NK-92 treated with Interleukin-12 subunit alpha and Interleukin-12 subunit beta, amount 100 ng/mL, for 24 hours (cell line): ENCODE data around the gene EGFR.

Experiments
- DNase-seq: peaks from one replicate; lab custom pipeline; 2025; lab: John Stamatoyannopoulos, UW

The EGFR gene

DNA sequence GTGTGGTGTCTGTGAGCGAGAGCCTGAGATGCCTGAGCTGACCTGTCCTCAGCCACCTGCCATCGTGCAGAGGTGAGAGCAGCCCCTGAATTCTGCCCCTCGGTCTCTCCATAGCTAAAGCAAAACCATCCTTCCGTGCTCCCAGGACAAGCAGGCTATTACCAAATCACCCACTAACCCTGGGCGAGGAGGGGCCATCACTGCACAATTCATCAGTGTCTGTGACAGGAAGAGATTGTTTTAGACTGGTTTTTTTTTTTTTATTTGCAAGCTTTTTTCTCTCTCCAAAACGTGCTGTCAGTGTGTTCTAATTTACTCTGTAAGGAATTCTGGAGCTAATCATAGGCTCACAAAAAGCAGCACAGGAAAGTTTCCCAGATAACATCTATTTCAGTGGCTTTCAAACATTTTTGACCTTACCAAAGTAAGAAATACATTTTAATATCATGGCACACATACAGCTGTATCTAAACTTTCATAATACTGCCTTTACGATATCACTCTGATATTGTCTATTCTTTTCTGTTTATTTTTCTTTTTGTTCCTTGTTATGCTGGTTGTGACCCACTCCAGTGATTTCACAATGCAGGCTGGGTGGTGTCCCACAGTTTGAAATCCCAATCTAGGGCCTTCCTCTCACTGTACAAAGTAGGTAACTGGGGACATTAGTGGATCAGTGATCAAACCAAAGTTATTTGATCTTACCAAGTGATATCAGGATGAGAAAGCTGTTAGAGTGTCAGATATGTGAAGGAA, 62.8 kb downstream of the EGFR start:
- no peak for DNase-seq

DNA sequence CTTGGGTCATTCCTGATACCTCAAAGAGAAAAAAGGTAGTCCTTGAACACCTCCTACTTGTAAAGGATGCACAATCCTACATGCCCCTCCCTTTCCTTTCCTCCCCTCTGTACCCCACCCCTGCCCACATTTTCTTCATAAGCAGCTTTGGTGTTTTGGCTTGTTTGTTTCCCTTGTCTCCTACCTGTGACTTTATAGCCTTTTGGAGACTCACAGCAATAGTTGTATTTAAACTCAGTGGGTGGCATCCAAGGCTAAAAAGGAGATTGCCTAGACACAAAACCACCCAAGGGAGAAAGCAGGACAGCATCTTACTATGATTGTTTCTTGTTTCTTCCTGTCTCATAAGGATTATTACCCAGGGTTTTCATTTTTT, 63.4 kb downstream of the EGFR start:
- DNase-seq: no peak

DNA sequence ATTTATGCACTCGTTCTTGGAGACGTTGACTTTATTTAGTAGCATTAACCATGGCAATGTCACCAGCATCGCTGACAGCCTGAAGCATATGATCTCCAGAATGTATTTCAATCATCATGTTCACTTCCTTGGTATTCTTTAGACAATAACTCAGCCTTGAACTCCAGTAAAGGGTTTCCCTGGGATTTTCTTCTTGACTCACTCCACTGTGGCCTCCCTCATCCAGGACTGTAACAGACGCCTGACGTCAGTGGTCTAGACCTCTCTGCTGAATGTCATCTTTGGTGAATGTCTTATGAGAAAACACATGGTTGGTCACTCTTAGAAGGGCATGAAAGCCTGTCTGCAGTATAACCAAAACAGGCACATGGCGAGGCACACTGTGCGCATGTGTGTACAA, 64.4 kb downstream of the EGFR start:
- no peak for DNase-seq

DNA sequence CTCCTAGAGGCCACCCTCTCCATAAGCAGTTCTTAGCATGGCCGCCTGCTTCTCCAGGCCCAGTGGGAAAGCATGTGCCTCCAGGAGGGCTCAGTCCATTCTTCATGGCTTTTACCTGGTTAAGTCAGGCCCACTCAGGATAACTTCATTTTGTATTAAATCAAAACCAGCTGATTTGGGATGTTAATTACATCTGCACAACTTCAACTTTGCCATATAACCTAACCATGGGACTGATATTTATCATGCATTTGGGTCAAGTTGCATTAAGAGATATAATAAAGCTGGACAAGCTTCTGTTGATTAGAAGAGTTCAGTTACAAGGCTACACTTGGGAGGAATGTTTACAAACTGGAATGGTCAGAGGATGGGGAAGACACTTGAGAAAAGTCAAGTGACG, 65.5 kb downstream of the EGFR start:
- no peak for DNase-seq

DNA sequence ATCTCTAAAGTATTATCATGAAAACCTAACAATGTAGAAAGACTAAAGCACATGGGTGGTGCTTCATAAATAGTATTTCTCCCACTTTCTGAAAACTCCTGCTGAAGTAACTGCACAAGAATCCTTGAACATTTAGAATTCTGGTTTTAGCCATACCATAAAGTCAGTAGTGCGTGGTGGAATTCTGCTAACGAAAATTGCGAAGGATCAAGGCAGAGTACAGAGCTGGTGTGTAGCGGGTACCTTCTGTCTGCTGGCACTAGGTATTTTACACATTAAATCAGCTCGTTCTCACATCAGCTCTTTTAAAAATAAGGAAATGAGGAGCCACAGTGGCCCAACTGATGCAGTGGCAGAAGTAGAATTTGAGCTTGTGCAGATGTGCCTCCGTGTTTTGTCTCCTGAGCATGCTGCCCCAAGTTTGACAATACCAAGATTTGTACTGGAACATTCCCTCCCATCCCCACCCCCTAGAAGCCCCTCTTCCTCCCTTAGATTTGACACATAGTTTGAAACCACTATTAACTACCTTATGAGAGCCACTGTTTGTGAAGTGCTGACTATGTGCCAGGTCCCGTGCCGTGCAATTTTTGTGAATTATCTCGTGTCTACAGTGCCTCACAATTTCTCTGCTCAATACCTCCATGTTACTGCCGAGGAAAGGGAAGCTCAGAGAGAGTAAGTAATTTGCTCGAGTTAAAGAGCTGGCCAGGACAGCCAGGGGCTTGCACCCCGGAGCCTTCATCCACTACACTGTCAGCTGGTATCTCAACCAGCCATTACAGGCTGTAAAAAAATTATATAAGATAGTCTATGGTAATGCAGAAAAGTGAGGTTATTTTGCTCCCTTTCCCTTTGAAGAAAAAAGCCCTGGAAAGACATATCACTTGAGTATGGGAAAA, 66.9 kb downstream of the EGFR start:
- no peak for DNase-seq

DNA sequence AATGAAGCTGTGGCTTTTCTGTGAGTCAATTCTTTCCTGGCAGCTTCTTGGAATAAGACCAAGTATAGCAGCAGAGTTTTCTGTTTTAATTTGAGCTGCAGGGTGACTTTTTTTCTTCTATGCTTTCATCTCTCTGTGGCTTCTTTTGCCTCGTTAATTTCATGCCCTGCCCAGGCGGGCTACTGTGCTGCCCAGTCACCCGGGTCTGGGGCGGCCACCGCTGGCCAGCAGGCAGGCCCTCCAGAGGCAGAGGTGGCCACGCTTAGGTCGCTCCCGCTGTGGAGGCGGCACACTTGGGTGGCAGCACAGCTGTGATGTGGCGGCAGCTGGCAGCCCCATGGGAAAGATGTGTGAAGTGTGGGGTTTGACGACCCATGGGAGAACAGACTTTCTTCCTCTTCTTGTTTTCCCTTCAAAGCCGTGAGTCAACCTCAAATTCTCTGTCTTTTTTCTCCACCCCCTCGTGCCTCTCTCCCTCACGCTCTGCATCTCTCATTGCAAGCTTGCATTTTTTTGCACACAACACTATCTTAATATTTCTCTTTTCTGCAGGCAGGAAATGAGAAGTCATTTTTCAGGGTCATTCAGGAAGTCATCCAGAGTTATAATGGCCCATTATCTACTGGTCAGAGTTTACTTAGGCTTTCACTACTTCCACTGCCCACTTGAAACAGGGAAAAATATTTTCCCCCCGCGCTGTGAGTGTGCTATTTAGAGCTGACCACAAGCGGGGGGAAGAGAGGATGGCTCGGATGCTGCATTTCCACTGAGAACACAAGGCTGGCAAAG, 67.8 kb downstream of the EGFR start:
- no peak for DNase-seq

DNA sequence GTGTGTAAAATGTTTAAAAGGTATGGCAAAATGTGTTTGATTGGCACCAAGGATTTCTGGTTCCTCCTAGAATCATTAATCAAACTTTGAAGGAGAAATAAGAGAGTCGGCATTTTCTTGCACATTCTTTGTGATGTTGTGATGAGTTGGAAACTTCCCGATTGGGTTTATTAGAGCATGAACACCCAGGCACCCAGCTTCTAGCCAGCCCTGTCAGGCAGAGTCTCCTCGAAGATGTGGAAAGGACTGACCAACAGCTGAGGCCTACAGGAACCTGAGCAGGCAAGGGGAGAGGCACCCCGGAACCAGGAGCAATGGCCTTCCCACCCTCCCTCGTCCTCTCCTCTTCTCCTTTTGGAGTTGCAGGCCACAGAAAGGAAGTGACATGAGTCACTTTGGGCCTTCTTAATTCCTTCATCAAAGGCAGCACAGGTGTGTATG, 68.7 kb downstream of the EGFR start:
- no peak for DNase-seq

DNA sequence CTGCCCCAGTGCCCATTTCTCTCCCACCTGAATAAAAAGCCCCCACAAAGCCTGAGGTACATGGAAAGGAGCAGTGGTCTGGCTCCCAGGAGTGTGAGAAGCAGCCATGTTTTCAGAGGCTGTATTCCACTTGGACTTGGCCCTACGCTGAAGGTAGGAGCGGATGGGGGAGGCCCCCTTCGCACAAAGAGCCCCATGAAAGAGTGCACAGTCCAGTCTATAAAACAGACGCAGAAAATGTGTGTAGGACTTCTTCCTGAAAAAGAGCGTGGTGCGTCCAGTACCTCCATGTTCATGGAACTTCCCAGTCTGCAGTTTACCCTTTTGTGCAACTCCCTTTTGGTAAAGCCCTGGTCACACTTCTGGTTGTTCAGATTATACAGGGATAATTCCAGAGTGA, 69.3 kb downstream of the EGFR start:
- DNase-seq: no peak

DNA sequence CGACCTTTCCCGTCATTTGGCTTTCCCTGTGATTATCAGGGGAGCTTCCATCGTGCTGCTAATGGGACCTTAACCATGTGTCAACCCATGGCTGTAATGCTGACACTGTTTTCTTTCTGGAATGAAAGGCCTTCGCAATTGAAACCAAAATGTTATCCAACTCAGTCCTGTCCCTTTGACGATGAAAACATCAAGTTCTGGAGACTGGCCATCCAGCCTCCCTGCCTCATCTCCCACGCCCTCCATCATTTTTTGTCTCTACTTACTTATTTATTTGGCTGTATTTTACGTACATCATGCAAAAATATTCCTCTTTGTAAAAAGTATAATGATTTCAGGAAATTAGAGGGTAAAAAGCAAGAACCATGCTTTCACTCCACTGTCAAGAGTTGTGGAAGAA, 69.8 kb downstream of the EGFR start:
- DNase-seq: no peak

DNA sequence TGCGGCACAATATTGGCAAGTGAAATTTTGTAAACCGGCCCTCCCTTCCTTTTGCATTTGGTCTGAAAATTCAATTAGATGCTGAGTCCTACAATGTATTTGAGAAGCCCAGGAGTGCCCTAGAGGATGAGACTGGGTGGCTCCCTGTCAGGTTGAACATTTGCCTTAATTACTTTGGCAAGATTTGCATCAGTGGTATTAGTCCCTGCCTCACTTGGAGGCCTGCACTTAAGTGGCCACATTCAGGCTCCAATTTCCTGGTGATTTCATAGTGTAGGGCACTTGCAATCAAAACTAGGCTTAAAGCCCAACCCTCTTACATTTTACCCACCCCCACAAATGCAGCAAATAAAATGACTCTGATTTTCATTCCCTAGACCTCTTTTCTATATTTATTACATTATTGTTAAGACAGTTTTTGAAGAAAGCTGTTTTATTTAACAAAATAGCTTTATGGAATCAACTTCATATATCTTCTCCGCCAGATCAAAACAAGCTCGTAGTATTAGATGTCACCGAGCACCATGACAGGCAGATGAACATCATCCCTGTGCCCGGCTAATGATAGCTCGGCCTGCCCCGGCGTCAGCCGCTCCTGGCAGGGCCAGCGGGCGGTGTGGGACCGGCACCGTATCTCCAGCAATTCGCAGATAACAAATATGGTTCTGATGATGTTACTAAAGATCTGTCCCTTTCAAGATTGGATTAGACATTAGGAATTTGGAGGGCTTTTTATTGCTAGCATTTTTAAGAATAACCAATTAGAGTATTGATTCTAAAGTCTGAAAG, 73.6 kb downstream of the EGFR start:
- no peak for DNase-seq

DNA sequence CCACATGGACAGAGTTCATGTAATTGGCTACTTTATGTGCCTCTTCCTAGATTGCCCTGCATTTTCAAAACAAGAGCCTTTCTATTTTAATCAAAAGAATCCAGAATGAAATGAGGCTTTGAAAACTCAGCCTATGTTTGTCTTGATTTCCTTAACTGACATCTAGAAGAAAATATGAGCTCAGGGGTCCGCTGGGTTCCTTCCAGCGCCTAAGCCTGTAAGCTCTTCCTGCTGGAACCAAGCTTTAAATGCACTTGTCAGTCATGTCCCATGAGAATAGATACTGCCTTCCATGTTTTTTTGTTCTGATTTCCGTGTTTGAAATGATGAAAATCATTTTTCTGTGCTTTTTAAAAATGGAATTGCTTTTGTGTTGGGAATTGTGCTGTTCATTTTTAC, 74.2 kb downstream of the EGFR start:
- no peak for DNase-seq

DNA sequence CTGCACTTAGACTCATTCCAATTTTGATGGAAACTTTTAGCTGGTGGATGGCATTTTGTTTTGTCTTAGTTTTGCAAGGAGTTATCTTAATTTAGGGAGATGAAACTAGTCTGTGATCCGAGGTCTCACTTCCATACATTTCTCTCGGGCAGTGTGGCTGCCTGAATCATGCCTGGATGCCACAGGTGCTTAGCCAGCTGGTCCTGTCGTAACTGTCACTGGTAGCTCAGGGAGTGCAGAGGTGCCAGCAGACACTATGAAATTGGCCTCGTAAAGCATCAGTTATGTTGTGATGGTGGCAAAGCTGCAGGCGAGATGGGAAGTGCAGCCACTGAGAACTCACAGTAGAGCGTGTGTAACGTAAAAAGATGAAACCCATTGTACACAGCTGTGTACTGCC, 74.9 kb downstream of the EGFR start:
- no peak for DNase-seq

DNA sequence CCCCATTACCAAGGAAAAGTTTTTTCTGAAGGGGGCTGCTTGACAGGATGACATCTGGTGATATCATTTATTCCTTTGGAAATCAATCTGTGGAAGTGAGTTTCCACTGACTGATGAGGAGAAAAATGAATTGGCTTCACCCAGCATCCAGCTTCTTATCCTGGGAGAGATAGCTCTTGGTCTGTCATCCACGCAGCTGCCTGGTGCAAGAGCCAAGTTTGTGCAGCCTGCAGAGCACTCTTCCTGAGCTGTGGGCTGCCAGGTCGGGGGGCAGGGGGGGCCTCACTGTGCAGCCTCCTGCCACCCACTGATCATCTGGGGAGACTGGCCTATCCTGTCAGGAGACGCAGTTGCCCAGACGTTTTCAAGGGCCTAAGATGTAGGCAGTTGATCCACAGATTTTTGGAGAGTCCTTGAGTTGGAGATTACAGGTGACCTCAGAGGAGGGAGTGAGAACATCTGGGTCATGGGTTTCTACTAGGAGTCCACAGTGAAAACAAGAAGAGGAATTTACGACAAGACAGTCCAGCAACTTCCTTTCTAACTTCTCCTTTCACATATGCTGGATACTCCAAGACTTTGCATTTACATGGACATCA, 75.4 kb downstream of the EGFR start:
- DNase-seq: no peak

DNA sequence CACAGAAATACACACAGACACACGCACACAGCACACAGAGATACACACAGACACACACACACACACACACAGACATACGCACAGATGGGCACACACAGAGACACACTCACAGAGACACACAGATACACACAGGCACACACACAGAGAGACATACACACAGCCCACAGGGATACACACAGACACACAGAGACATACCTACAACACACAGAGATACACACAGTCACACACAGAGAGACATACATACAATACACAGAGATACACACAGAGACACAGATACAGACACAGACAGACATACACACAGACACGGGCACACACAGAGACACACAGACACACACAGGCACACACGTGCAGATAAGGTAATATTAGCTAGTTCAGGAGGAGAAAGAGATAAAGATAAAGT, 76.9 kb downstream of the EGFR start:
- no peak for DNase-seq

DNA sequence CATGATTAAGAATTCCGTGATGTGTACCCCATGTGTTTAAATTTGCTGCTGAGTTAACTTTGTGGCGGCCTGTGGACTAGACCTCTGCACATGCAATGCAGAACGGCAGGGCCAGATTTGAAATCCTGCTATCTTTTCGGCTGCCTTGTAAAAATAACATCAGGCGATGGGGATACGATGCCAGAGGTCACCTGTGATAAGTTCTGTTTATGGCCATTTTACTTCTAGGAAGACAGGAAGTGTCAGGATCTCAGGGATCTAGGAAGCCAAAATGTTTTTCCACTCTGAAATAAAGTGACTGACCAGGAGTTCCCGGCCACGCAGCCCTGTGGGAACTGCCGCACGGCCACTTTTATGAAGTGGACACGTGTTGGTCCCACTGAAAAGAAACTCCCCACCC, 77.5 kb downstream of the EGFR start:
- DNase-seq: no peak

DNA sequence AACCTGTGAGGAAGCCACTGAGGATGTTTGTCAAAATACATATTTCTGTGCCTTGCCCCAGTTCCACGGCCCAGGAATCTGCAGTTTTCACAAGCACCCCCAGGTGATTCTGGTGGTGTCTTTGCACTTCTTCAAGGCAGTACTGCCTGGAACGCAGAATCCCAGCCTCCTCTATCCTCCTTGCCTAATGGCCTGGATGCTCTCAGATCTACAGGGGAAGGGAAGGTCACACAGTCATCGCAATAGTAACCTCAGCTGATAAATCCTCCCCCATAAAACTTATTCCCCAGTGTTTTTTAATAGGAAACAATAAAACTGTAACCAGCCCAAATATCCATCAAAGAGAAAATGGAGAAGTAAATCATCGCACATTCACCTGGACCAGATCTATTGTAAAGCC, 78.3 kb downstream of the EGFR start:
- no peak for DNase-seq

DNA sequence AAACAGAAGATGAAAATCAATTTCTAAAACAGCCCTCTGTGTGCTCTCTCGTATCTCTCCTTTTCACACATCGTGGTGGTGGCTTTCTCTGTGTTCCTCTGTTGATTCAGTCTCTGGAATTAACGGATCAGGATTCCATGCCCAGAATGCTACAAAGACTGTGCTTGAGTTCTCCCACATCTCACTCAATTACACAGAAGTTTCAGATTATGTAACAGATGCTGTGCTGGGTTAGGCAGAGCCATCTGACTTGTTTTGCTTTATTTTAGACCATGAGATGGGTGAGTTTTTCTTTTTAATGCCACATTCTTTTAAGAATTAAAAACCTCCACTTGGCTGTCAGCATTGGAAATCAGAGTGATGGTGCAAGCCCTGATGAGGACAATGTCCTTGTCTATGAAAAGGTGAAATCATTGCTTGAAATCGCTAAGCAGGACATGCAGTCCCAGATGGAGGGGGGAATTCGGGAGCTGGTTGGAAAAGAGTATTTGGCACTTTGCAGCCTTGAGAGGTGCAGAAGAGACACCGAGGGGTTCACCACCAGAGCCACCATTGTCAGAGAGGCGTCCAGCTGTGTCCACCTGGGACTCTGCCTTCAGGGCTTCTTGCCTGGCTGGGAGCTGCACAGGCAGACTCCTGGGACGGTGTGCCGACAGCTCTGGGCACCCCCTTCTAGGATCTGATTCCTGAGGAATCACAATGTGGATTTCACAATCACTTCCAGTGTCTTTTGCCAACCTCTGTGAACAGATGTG, 80.4 kb downstream of the EGFR start:
- no peak for DNase-seq

DNA sequence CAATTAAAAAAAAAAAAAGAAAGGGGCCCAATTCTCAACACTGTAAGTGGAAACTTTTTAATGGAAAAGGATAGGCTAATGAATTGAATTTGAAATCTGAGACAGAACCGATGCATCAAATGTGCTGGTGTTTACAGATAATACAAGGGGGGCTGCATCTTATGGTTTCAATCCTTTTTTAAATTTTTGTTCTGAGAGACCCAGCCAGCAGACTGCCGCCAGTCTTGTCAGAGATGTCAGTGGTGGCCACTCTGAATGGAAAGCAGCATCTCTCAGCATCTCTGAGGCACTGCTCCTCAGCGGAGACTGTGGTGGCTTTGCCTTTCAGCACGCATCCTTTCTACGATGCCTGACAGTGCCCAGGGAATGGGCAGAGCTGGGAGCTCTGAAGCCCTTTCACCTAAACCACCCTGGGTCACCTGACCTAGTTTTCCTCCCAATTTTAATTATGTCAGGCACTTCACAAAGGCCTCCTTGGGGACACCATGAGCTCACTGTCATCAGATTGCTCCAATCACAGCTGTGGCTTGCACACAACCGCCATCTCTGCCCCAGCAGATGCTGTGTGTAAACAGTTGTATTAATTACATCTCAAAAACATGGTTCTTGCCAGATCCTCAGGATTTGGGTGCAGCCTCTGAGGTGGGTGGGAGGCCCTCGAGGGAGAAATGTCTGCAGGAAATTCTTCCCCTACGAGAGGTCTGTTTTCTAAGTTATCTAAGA, 81.2 kb downstream of the EGFR start:
- DNase-seq: no peak

DNA sequence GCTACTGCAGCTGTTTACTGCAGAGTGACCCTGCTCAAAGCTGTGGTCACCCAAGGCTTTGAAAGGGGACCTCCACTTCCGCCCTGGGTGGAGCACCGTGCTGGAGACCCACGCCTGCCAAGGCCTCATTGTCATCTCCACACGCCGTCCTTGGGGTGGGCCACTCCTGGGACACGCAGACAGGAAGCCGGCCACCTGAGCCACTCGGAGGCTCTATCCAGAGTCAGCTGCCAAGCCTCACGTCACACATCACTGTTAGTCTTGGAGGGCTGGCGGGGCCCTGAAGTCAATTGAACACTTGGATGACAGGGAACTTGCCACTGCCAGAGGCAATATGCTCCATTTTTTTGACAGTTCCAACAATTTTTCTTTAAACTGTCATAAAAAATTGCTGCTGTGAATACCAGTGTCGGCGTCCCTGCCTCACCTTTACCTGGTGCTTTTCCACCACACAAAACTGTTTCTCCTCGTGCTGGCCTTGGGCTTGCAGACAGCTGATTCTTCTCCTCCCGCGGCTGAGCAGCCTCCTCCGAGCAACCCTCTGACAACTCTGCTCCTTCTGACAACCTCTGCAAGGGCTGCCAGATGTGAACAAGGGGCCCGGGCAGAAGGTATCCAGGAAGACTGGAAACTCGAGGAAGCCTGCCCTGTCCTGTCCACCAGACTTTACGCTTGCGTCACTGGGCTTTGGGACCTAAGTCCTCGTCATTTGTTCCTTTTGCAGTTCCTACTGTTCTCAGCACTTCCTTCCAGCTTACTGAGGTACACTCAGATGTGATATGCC, 81.9 kb downstream of the EGFR start:
- DNase-seq: no peak
